Measurements from ENCODE around the gene SGSM1. TPM values are rescaled to one million over a fixed set of nuclear protein-coding genes. Genes with fewer than 3 reads are reported as not detected.

SGSM1 gene
- total RNA-seq, 4 donors from 2014 or later: 0.07 to 0.44 (median 0.41) TPM; not detected in 1

- intact Hi-C loops (cut with DNase I; ENCODE audit: low total_unique reads) (no loop called here), in situ Hi-C loops (cut with MboI; ENCODE audit: low sequenced_read_pairs in 4 of 4) (no loop called here)
- TF ChIP-seq POLR2A (IDR thresholded peaks at IDR 0.05): no peak
- DNase-seq: no peak
- Histone ChIP-seq H3K4me3 (peak overlapping the region; percentile 47 to 73 (median 54)), H3K9me3 (no peaks in the 10 kb centered on the region), H3K4me1 (no peaks in the 10 kb centered on the region), H3K36me3 (no peaks in the 10 kb centered on the region), H3K27ac (no peak overlapping the region), H3K27me3 (no peaks in the 10 kb centered on the region)
- ATAC-seq: no peak
These were observed 621 bp downstream of the SGSM1 start for GRCh38 chr22:24806663-24807001.

DNA sequence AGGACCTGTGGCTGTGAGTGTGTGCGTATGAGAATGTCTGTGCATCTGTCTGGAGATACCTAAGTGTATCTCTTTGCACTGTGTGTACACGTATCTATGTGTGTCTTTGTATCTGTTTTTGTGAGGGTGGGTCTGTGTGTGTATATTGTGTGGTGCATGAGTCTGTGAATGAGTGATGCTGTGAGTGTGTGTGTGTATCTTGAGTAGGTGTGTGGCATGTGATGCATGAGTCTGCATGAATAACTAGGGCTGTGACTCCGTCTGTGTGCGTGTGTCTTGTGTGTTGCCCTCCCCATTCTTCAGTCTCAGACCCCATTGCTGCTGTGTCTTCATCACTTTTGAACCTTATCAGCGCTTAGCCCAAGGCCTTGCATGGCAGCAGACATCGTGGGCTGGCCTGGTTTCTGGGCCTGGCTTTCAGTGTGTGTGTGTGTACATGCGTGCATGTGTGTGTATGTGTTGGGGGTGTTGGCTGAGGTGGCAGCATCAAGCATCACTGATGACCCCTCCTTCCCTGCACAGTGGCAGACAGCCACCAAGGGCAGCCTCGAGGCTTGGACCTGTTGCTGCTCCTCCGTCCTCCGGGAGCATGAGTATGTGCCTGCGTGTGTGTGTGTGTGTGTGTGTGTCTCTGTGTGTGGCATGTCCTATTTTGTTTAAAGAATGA, 1.4 kb downstream of the SGSM1 start:
- DNase-seq (no peak), ATAC-seq (no peak)
- no peaks in the 10 kb centered on the region for H3K36me3 ChIP-seq
- H3K4me3 ChIP-seq: no peak overlapping the region
- H3K27ac ChIP-seq: no peak overlapping the region
- no peak for TF ChIP-seq CTCF (IDR thresholded peaks at IDR 0.05 in 4 of 5, conservative IDR thresholded peaks at IDR 0.05 in 1 of 5)
- no peak for TF ChIP-seq POLR2A (IDR thresholded peaks at IDR 0.05)
- intact Hi-C loops (cut with DNase I; ENCODE audit: low total_unique reads) (no loop called here), in situ Hi-C loops (cut with MboI; ENCODE audit: low sequenced_read_pairs in 4 of 4) (no loop called here)
- no peaks in the 10 kb centered on the region for H3K4me1 ChIP-seq
- H3K27me3 ChIP-seq: no peaks in the 10 kb centered on the region
- no peaks in the 10 kb centered on the region for H3K9me3 ChIP-seq

GRCh38 chr22:24809331-24809730, 3.3 kb downstream of the SGSM1 start:
- ATAC-seq: no peak
- Histone ChIP-seq H3K36me3 (no peaks in the 10 kb centered on the region), H3K4me3 (no peak overlapping the region), H3K27ac (no peak overlapping the region), H3K4me1 (no peaks in the 10 kb centered on the region), H3K27me3 (no peaks in the 10 kb centered on the region), H3K9me3 (no peaks in the 10 kb centered on the region)
- intact Hi-C loops (cut with DNase I; ENCODE audit: low total_unique reads): no loop called here
- in situ Hi-C loops (cut with MboI; ENCODE audit: low sequenced_read_pairs in 4 of 4): no loop called here
- no peak for TF ChIP-seq CTCF (IDR thresholded peaks at IDR 0.05 in 4 of 5, conservative IDR thresholded peaks at IDR 0.05 in 1 of 5)
- no peak for TF ChIP-seq POLR2A (IDR thresholded peaks at IDR 0.05)
- no peak for DNase-seq

GRCh38 chr22:24810043-24810749, 4.2 kb downstream of the SGSM1 start:
- TF ChIP-seq CTCF (IDR thresholded peaks at IDR 0.05 in 4 of 5, conservative IDR thresholded peaks at IDR 0.05 in 1 of 5): no peak
- no peak for TF ChIP-seq POLR2A (IDR thresholded peaks at IDR 0.05)

GRCh38 chr22:24812950-24813775, 7.2 kb downstream of the SGSM1 start:
- in situ Hi-C loops (cut with MboI; ENCODE audit: low sequenced_read_pairs in 4 of 4) (no loop called here), intact Hi-C loops (cut with DNase I; ENCODE audit: low total_unique reads) (no loop called here)
- Histone ChIP-seq H3K27me3 (no peaks in the 10 kb centered on the region), H3K4me1 (no peaks in the 10 kb centered on the region), H3K27ac (no peak overlapping the region), H3K36me3 (no peaks in the 10 kb centered on the region), H3K9me3 (no peaks in the 10 kb centered on the region), H3K4me3 (no peak overlapping the region)
- TF ChIP-seq POLR2A (IDR thresholded peaks at IDR 0.05) (no peak), CTCF (IDR thresholded peaks at IDR 0.05 in 4 of 5, conservative IDR thresholded peaks at IDR 0.05 in 1 of 5) (no peak)
- DNase-seq (no peak), ATAC-seq (no peak)

More at GRCh38 chr22:24810043-24810749, 4.2 kb downstream of the SGSM1 start:
- Histone ChIP-seq H3K4me3 (no peak overlapping the region), H3K27me3 (no peaks in the 10 kb centered on the region), H3K36me3 (no peaks in the 10 kb centered on the region), H3K27ac (no peak overlapping the region), H3K9me3 (no peaks in the 10 kb centered on the region), H3K4me1 (no peaks in the 10 kb centered on the region)
- ATAC-seq (no peak), DNase-seq (no peak)
- in situ Hi-C loops (cut with MboI; ENCODE audit: low sequenced_read_pairs in 4 of 4): no loop called here
- intact Hi-C loops (cut with DNase I; ENCODE audit: low total_unique reads): no loop called here

All from gastrocnemius medialis (tissue), 4 donors.